CD4-positive, alpha-beta T cell (primary cell): Measurements from ENCODE around the gene PELI2. TPM values are rescaled to one million over a fixed set of nuclear protein-coding genes. Genes with fewer than 3 reads are reported as not detected.
A peak's percentile ranks its signal among the peaks of the same experiment; 100 is the strongest.

Experiments
- ATAC-seq: fragments of 200-7000 bp; cut with Tn5 transposase; one replicate; pipeline ENCODE4 v1.10.0; 2022; ENCODE audit warnings: mild to moderate bottlenecking; ENCODE audit not compliant: poor library complexity
- CTCF ChIA-PET: fragments of 350-600 bp; sonication (Branson Sonifier 250); formaldehyde crosslinking; loops from one replicate; lab custom pipeline; 2021; ENCODE audit warnings: antibody characterized with exemption, inconsistent platforms; lab: Charles Lee
- POLR2A ChIA-PET: fragments of 350-600 bp; sonication (Branson Sonifier 250); formaldehyde crosslinking; loops from one replicate; lab custom pipeline; 2021; ENCODE audit warnings: antibody characterized with exemption, inconsistent platforms; lab: Charles Lee
- DNase-seq, 14 experiments: peaks; one replicate each; pipeline ENCODE4 v3.0.0-alpha.2; 2013 to 2020; ENCODE audit warnings: mixed read lengths in 2 of 14
- H3K27ac ChIP-seq, 2 donors: one replicate each; pipeline versions ENCODE4 v1.5.1 to v1.7.0; 2013; ENCODE audit warnings: low read length in 2 of 2, low read depth in 1 of 2, mild to moderate bottlenecking in 1 of 2
- H3K27me3 ChIP-seq, 2 experiments: 1 replicate in 1 of 2; 2 replicates in 1 of 2; pipeline versions ENCODE4 v1.6.1 to v1.7.0; 2013; ENCODE audit warnings: low read length in 2 of 2, control low read depth in 1 of 2, mild to moderate bottlenecking in 1 of 2, moderate library complexity in 1 of 2; ENCODE audit not compliant: insufficient read depth in 2 of 2, control insufficient read depth in 1 of 2
- H3K36me3 ChIP-seq: one replicate; pipeline ENCODE4 v1.6.1; 2013; ENCODE audit warnings: low read length, control low read depth; ENCODE audit not compliant: insufficient read depth
- H3K4me1 ChIP-seq: one replicate; pipeline ENCODE4 v1.6.1; 2013; ENCODE audit warnings: low read length, control low read depth; ENCODE audit not compliant: insufficient read depth
- H3K4me3 ChIP-seq: one replicate; pipeline ENCODE4 v1.5.1; 2013; ENCODE audit warnings: mild to moderate bottlenecking, low read length, moderate library complexity
- H3K9me3 ChIP-seq, 2 experiments: 1 replicate in 1 of 2; 2 replicates in 1 of 2; pipeline versions ENCODE4 v1.6.1 to v1.7.0; 2013; ENCODE audit warnings: low read length in 2 of 2, mild to moderate bottlenecking in 2 of 2, control low read depth in 1 of 2, moderate library complexity in 1 of 2; ENCODE audit not compliant: control insufficient read depth in 1 of 2, insufficient read depth in 1 of 2
- H3K27ac Mint-ChIP-seq: one replicate; pipeline ENCODE4 v1.8.0; 2020; ENCODE audit warnings: mixed read lengths
- H3K27me3 Mint-ChIP-seq: one replicate; pipeline ENCODE4 v1.8.0; 2021; ENCODE audit warnings: mixed read lengths
- H3K36me3 Mint-ChIP-seq: one replicate; pipeline ENCODE4 v1.8.0; 2021; ENCODE audit warnings: low read depth, mixed read lengths
- H3K4me1 Mint-ChIP-seq: one replicate; pipeline ENCODE4 v1.8.0; 2021; ENCODE audit warnings: low read depth, mixed read lengths
- H3K4me3 Mint-ChIP-seq: one replicate; pipeline ENCODE4 v1.8.0; 2020; ENCODE audit warnings: mild to moderate bottlenecking, mixed read lengths
- H3K9me3 Mint-ChIP-seq: one replicate; pipeline ENCODE4 v1.8.0; 2020; ENCODE audit warnings: mixed read lengths
- CTCF ChIP-seq: fragments of 200-600 bp; IDR thresholded peaks from one replicate; pipeline ENCODE4 v1.8.0; 2022; ENCODE audit warnings: antibody characterized with exemption, mild to moderate bottlenecking
- intact Hi-C, 2 experiments: fragments of 100-400 bp; cut with DNase I in 1 of 2; cut with micrococcal nuclease in 1 of 2; formaldehyde crosslinking; loops; one replicate each; pipeline versions ENCODE4 v1.15.1 to v1.9.0; 2023 to 2025; cut with DNase I, micrococcal nuclease
- total RNA-seq, 174 experiments: library from RNA in 2 of 174; stranded (reverse) in 2 of 174; gene quantifications; one replicate each; pipeline ENCODE4 v1.2.3 and lab custom pipeline; 2021 to 2026

The PELI2 gene
- total RNA-seq, 2 experiments from 2014 or later: 12.2 to 15.9 TPM

- no peaks in the 10 kb centered on the region for H3K9me3 Mint-ChIP-seq
- no peaks in the 10 kb centered on the region for H3K36me3 Mint-ChIP-seq
- no peaks in the 10 kb centered on the region for H3K4me1 Mint-ChIP-seq
- H3K36me3 ChIP-seq: no peaks in the 10 kb centered on the region
- H3K4me3 ChIP-seq: no peak overlapping the region
- no peak overlapping the region for H3K27ac Mint-ChIP-seq
- no peaks in the 10 kb centered on the region for H3K27me3 ChIP-seq
- ChIA-PET CTCF (interaction anchor here (0.7 to 2.2 kb wide), 8 partner anchors 15 to 893 kb away, joined by 3 to 6 read pairs (median 4); no protein-coding TSS in a partner anchor), POLR2A (interaction anchor here (0.8 kb wide), 1 partner anchor 609 kb away, joined by 4 read pairs; no protein-coding TSS in a partner anchor)
- H3K9me3 ChIP-seq: no peaks in the 10 kb centered on the region
- no peaks in the 10 kb centered on the region for H3K4me1 ChIP-seq
- H3K27ac ChIP-seq: no peak overlapping the region
- DNase-seq (peak; percentile 6 to 70 (median 42)), ATAC-seq (peak; percentile 58)
- peak; percentile 63 for TF ChIP-seq CTCF
- no peaks in the 10 kb centered on the region for H3K27me3 Mint-ChIP-seq
- no peak overlapping the region for H3K4me3 Mint-ChIP-seq
- intact Hi-C loops: loop anchor here (1.0 to 10.0 kb wide), 5 partner anchors 607 to 893 kb away; no protein-coding TSS in a partner anchor
These were observed 221.9 kb downstream of the PELI2 start for GRCh38 chr14:56339855-56340701.

- H3K4me1 ChIP-seq: no peaks in the 10 kb centered on the region
- DNase-seq: no peak
- H3K4me3 Mint-ChIP-seq: no peak overlapping the region
- no peaks in the 10 kb centered on the region for H3K9me3 ChIP-seq
- no peaks in the 10 kb centered on the region for H3K4me1 Mint-ChIP-seq
- H3K36me3 Mint-ChIP-seq: no peaks in the 10 kb centered on the region
- POLR2A ChIA-PET: no interaction called here
- TF ChIP-seq CTCF: no peak
- no peak overlapping the region for H3K4me3 ChIP-seq
- no peak overlapping the region for H3K27ac Mint-ChIP-seq
- no peak for ATAC-seq
- intact Hi-C loops: loop anchor here in 1 of 2 experiments (1.0 to 10.0 kb wide), 2 partner anchors 609 to 636 kb away; no protein-coding TSS in a partner anchor
- H3K9me3 Mint-ChIP-seq: no peaks in the 10 kb centered on the region
- no peaks in the 10 kb centered on the region for H3K27me3 Mint-ChIP-seq
- H3K36me3 ChIP-seq: no peaks in the 10 kb centered on the region
- no peaks in the 10 kb centered on the region for H3K27me3 ChIP-seq
- no peak overlapping the region for H3K27ac ChIP-seq
- CTCF ChIA-PET: interaction anchor here (1.1 to 2.2 kb wide), 4 partner anchors 16 to 894 kb away, joined by 3 to 6 read pairs (median 4); no protein-coding TSS in a partner anchor
These were observed 222.7 kb downstream of the PELI2 start for GRCh38 chr14:56340932-56341331.

GRCh38 chr14:56341766-56342493, 223.7 kb downstream of the PELI2 start:
- Histone ChIP-seq H3K9me3 (no peaks in the 10 kb centered on the region), H3K36me3 (no peaks in the 10 kb centered on the region), H3K27ac (no peak overlapping the region), H3K4me1 (no peaks in the 10 kb centered on the region), H3K4me3 (no peak overlapping the region), H3K27me3 (no peaks in the 10 kb centered on the region)
- no peak for DNase-seq
- POLR2A ChIA-PET: no interaction called here
- Mint-ChIP-seq H3K9me3 (no peaks in the 10 kb centered on the region), H3K36me3 (no peaks in the 10 kb centered on the region), H3K4me3 (no peak overlapping the region), H3K27ac (no peak overlapping the region), H3K27me3 (no peaks in the 10 kb centered on the region), H3K4me1 (no peaks in the 10 kb centered on the region)
- ATAC-seq: no peak
- no peak for TF ChIP-seq CTCF
- CTCF ChIA-PET: interaction anchor here (0.6 to 2.2 kb wide), 2 partner anchors 16 to 635 kb away, joined by 3 to 6 read pairs; no protein-coding TSS in a partner anchor
- intact Hi-C loops: loop anchor here in 1 of 2 experiments (10.0 kb wide), 1 partner anchor 637 kb away; no protein-coding TSS in a partner anchor
